Activated effector memory CD4-positive, alpha-beta T cell treated with anti-CD3 and anti-CD28 coated beads, Interleukin-2, amount 50 U/mL, for 16 hours (primary cell): Measurements from ENCODE around the gene AMIGO1.

Source experiments
- DNase-seq: peaks from one replicate; pipeline ENCODE4 v3.0.0-alpha.2; 2020

The AMIGO1 gene

GRCh38 chr1:109531826-109532364, 22.4 kb upstream of the AMIGO1 start:
- DNase-seq, result no peak

DNA sequence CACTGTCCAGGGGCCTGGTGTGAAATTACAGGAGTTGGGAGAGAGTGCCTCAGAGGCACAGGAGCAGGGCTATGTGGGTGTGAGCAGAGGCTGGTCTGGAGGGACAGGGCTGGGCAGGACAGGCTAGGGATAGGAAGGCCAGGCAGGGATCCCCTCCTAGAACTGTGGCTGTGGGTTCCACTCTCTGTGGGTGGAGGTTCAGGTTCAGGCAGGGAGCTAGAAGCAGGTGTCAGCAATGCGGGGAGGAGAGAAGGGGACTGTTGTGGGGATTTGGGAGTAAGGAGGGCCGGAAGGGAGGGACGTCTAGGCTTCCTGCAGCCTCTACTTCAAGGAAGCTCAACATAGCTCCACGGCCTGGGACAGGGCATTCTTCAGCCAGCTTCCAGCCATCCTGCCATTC, 21.9 kb upstream of the AMIGO1 start:
- DNase-seq, result no peak

- no peak for DNase-seq
These were observed 21.0 kb upstream of the AMIGO1 start for GRCh38 chr1:109530457-109531087.

DNA sequence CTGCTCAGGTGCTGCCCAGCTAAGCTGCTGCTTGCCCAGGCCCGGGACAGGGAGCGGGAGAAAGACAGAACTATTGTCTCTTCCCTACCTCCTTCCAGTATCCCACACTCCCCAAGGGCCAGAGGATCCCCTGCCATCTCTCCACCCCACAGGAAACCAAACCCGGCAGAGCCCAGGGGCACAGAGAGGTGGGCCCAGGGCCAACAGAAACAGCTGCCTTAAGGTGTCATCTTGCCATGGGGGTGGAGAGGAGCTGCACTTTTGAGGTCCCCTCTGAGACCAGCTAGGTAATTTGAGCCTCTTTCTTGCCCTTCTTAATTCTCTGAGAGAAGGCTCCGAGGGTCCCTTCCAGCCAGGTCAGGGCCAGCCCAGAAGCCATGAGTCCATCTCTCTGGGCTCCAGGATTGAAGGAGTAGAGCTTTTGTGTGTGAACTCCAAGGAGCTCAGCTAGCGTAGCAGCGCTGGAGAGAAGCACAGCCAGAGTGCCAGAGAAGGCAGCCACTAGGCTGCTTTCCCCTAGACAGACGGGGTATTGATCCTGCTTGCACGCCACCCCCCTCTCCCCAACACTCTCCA, 20.4 kb upstream of the AMIGO1 start:
- no peak for DNase-seq

- DNase-seq, result no peak
These were observed 19.2 kb upstream of the AMIGO1 start for GRCh38 chr1:109528712-109529111.

DNA sequence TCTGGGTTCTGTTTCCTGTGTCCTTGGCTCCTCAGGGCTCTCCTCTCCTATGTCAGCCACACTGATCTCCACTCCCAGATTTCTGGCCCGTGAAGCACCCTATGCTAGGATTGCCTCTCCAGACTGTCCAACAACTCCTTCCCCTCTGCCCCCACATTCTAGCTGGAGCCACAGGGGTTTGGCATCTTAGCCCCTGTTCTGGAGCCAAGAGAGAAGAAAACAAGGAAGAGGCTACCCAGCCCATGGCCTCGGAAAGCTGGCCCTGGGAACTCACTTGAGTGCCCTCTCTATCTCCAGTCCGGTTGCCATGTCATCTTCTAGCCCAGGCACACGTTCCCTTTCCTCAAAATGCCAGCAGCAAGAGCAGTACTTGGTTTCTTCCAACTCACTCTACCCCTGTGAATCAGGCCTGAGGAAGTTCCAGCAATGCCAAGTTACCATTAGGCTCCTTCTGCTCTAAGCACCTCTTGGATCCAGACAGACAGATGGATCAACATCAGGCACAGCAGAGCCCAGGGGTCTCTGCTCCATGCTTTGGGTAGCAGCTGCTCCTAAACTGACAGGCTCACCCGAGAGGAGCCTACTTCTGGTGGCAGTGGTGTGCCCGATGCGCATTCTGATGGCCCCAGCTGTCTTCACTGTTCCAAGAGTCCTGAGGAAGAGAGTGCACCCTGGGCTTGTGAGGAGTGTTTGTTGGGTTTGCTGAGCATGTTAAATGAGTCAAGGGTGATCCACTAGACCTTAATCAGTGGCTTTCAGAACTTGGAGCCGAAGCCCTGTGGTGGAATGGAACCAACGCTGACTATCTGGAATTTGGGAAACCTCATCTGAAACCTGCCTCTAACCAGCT, 18.5 kb upstream of the AMIGO1 start:
- no peak for DNase-seq

DNA sequence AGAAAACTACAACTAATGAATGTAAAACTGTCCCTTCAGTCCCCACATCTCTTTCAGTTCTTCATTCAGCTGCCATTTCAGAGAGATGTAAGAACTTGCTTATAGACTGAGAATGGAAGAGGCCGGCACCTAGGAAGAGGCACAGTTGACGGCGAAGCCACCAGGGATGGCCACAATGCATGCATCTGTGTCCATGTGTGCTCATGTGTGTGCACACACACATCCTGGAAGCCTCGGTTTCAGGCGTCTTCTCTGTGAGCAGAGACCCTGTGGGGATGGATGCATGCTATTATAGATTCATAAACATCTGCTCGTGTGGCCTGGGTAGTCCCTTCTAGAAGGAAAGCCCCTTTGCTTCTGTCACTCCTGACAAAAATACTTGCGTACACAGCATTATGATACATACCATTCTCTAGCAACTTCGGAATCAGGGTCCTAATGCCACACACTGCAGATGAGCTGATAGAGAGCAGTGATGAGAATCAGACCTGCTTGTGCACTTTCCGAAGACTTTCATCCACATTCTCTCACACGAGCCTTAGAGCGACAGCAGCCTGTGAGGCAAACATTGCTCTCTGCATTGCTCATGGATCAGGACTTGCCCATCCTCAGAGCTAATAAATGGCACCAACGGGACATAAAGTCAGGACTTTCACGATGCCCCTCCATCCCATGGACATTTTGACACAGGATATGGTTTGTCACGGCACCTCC, 17.7 kb upstream of the AMIGO1 start:
- DNase-seq, result no peak

DNA sequence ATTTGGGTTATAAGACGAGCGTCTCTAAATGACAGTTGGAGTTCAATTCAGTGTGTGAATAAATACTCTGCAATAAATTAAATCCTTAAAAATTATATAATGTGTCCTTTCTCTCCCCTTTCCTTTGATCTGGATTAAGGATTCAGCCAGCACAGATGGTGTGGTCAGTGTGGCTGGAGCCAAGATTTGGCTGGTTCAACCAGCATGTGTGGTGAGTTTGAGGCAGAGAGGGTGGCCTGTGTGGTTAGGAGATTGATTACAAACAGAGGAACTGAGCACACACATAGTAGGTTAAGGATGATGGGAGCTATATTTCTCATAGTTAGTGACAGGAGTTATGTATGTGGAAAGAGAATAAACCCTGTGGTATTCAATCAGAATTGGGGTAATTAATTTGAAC, 14.2 kb upstream of the AMIGO1 start:
- DNase-seq, result no peak

DNA sequence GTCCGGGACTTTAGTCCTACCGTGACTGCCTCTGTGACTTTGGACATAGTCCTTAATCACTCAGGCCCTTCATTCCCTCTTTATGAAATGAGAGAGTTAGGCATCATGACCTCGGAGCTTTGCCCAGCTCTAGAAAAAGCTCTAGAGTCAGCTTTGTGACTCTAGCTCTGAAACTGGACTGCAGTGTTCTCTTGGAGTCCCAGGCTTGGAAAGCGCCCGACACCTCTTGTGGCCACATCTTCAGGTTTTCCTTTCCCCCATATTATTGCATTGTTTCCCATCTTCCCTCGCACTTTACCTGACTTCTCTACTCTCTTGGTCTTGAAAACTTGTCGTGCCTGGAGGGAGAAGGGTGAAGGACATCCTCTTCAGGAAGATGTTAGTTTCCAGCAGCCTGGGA, 12.5 kb upstream of the AMIGO1 start:
- no peak for DNase-seq

DNA sequence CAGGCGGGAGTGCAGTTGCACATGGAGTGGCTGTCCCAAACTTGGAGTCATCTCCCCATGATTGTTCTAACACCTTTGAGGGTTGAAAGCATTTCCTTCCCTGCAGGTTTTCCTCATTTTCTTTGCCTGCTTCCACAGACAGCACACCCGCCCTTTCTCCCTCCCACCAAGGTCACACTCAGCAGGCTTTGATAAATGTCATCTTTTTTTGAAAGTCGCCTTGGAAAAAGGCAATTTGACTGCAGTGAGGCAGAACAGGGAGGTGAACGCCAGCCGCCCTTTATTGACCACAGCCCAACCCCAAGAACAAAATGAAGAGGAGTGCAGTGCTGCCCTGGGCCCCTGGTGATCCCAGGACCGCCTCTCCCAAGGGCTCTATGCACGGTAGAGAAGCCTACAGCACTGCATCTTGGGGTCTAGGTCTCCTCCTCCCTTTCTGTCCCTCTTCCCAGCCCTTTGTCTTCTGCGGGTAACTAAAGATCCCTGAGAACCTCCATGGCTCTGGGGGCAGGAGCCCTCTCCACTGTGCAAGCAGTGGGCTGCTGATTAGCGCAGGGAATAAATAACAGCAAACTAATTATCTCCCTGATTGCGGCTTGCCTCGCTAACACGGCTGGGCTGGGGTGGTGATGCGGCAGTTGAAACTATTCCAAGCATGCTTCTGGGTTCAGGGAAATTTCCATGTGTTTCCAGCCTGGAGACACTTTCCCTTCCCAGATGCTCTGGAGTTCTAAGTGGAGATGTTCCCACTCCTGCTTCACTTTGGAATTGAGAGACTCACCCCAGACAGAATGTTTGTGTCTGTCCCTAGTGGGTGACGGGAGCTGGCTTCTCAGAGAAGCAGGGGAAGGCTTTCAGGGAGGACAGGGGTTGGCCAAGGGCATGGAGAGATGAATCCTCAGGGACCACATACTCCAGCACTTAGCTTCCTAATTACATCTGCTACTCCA, 11.8 kb upstream of the AMIGO1 start:
- DNase-seq, result no peak

GRCh38 chr1:109517337-109517736, 7.8 kb upstream of the AMIGO1 start:
- no peak for DNase-seq

- DNase-seq, result no peak
These were observed 7.3 kb upstream of the AMIGO1 start for GRCh38 chr1:109516872-109517271.

- no peak for DNase-seq
These were observed 5.3 kb upstream of the AMIGO1 start for GRCh38 chr1:109514846-109515245.

GRCh38 chr1:109513110-109513710, 3.7 kb upstream of the AMIGO1 start:
- no peak for DNase-seq

- peak; percentile 54 for DNase-seq
These were observed 703 bp downstream of the AMIGO1 start for GRCh38 chr1:109508873-109509175.

DNA sequence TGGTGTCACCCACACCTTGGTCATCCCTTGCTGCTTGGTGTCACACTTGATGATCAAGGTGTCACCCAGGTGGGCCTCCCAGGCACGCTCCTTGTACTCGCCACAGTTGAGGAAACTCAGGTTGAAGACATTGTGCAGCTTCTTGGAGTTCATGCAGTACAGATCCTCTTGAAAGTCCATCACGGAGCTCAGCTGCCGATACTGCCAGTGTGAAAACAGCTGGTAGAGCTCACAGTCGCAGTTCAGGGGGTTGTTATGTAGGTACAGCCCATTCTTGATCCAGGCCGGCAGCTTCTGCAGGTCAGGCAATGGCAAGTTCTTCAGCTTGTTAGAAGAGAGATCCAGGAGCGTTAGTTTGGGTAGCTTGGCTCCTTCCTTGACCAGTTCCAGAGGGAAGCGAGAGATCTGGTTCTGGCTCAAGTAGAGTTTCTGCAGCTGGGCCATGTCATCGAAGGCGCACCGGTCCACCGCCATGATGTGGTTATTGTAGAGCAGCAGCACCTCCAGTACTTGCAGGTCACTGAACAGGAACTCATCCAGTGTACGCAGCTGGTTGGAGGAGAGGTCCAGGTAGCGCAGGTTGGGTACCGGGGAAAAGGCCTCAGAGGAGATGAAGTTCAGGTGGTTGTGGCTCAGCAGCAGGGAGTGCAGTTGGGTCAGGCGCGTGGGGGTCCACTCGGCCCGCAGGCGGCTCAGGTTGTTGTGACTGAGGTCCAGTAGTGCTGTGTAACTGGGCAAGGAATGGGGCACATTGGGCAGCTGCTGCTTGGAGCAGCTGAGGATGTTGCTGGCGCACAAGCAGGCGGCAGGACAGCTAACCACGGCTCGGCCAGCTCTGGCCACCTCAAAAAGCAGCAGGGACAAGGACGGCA, 1.3 kb downstream of the AMIGO1 start:
- peak; percentile 62 for DNase-seq

- no peak for DNase-seq
These were observed 4.6 kb downstream of the AMIGO1 start for GRCh38 chr1:109504974-109505373.

DNA sequence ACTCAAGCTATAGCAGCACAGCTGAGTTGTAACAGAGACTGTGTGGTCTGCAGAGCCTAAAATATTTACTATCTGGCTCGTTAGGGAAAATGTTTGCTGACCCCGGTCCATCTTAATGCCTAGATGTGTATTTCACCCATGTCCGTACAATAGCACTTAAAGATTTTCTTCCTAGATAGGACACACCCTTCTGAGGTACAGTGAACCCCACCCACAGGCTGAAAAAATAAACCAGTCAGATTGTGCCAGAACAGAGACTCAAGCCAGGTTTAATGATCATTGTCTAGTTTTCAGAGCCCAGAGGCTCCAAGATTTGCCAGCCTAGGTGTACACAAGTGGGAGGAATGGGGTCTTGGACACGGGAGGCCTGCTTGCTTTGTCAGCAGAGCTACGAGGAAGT, 5.6 kb downstream of the AMIGO1 start:
- no peak for DNase-seq

- peak; percentile 80 for DNase-seq
These were observed 7.1 kb downstream of the AMIGO1 start for GRCh38 chr1:109502364-109502851.

GRCh38 chr1:109501644-109502363, 7.7 kb downstream of the AMIGO1 start:
- no peak for DNase-seq
